H9 (cell line): ENCODE results near the gene CBY1. TPM values are rescaled to one million over a fixed set of nuclear protein-coding genes. Genes with fewer than 3 reads are reported as not detected.

Experiments used
- DNase-seq: peaks from one replicate; pipeline ENCODE4 v3.0.0-alpha.2; 2017
- H2AFZ ChIP-seq: one replicate; pipeline ENCODE4 v1.6.1; 2013; ENCODE audit warnings: mild to moderate bottlenecking, low read length, control low read depth, moderate library complexity
- H2AK5ac ChIP-seq: 2 replicates; pipeline ENCODE4 v1.6.1; 2013; ENCODE audit warnings: low read length, control low read depth, mixed read lengths; ENCODE audit not compliant: insufficient read length
- H2BK120ac ChIP-seq: one replicate; pipeline ENCODE4 v1.6.1; 2013; ENCODE audit warnings: low read depth, mild to moderate bottlenecking, low read length, control low read depth, inconsistent platforms; ENCODE audit not compliant: poor library complexity, severe bottlenecking
- H2BK12ac ChIP-seq: 2 replicates; pipeline ENCODE4 v1.6.1; 2013; ENCODE audit warnings: low read length, control low read depth, mixed read lengths, low read depth; ENCODE audit not compliant: insufficient read length
- H2BK15ac ChIP-seq: 2 replicates; pipeline ENCODE4 v1.6.1; 2013; ENCODE audit warnings: low read depth, low read length, control low read depth
- H2BK20ac ChIP-seq: one replicate; pipeline ENCODE4 v1.6.1; 2013; ENCODE audit warnings: low read depth, mild to moderate bottlenecking, low read length, control low read depth, inconsistent platforms; ENCODE audit not compliant: poor library complexity, severe bottlenecking
- H2BK5ac ChIP-seq: 2 replicates; pipeline ENCODE4 v1.6.1; 2013; ENCODE audit warnings: low read length, control low read depth, mixed read lengths; ENCODE audit not compliant: insufficient read length
- H3K14ac ChIP-seq: 2 replicates; pipeline ENCODE4 v1.6.1; 2013; ENCODE audit warnings: low read length, control low read depth; ENCODE audit not compliant: insufficient read depth
- H3K18ac ChIP-seq: 2 replicates; pipeline ENCODE4 v1.6.1; 2013; ENCODE audit warnings: low read depth, mild to moderate bottlenecking, mixed read lengths, low read length, control low read depth; ENCODE audit not compliant: insufficient read length
- H3K23ac ChIP-seq: 2 replicates; pipeline ENCODE4 v1.6.1; 2013; ENCODE audit warnings: low read length, control low read depth, mixed read lengths, low read depth; ENCODE audit not compliant: insufficient read length
- H3K23me2 ChIP-seq: 2 replicates; pipeline ENCODE4 v1.6.1; 2013; ENCODE audit warnings: low read depth, mild to moderate bottlenecking, mixed read lengths, low read length, control low read depth; ENCODE audit not compliant: insufficient read length, poor library complexity, severe bottlenecking
- H3K27ac ChIP-seq: 2 replicates; pipeline ENCODE4 v1.5.1; 2013; ENCODE audit warnings: low read length, control low read depth, mixed read lengths, low read depth; ENCODE audit not compliant: insufficient read length
- H3K27me3 ChIP-seq: 2 replicates; pipeline ENCODE4 v1.6.1; 2013; ENCODE audit warnings: low read length, control low read depth, inconsistent platforms; ENCODE audit not compliant: insufficient read depth
- H3K4ac ChIP-seq: 2 replicates; pipeline ENCODE4 v1.6.1; 2013; ENCODE audit warnings: low read depth, mild to moderate bottlenecking, control low read depth, inconsistent platforms, low read length, moderate library complexity
- H3K4me1 ChIP-seq: 2 replicates; pipeline ENCODE4 v1.6.1; 2013; ENCODE audit warnings: low read length, control low read depth, inconsistent platforms; ENCODE audit not compliant: insufficient read depth
- H3K4me2 ChIP-seq: 2 replicates; pipeline ENCODE4 v1.6.1; 2013; ENCODE audit warnings: low read length, control low read depth, mixed read lengths; ENCODE audit not compliant: insufficient read length, insufficient read depth
- H3K56ac ChIP-seq: 2 replicates; pipeline ENCODE4 v1.6.1; 2013; ENCODE audit warnings: low read depth, mild to moderate bottlenecking, mixed read lengths, low read length, control low read depth; ENCODE audit not compliant: insufficient read length
- H3K79me1 ChIP-seq: 2 replicates; pipeline ENCODE4 v1.6.1; 2013; ENCODE audit warnings: low read depth, mild to moderate bottlenecking, moderate library complexity, low read length, control low read depth, inconsistent platforms; ENCODE audit not compliant: insufficient read depth, poor library complexity, severe bottlenecking
- H3K79me2 ChIP-seq: 2 replicates; pipeline ENCODE4 v1.6.1; 2013; ENCODE audit warnings: low read length, control low read depth, inconsistent platforms; ENCODE audit not compliant: insufficient read depth
- H3K9ac ChIP-seq: 2 replicates; pipeline ENCODE4 v1.6.1; 2013; ENCODE audit warnings: low read length, control low read depth, mixed read lengths; ENCODE audit not compliant: insufficient read length; ENCODE audit errors: extremely low read depth
- H3K9me3 ChIP-seq: one replicate; pipeline ENCODE4 v1.6.1; 2013; ENCODE audit warnings: low read depth, low read length, inconsistent platforms; ENCODE audit not compliant: control insufficient read depth
- H3T11ph ChIP-seq: one replicate; pipeline ENCODE4 v1.6.1; 2013; ENCODE audit warnings: mild to moderate bottlenecking, low read length, control low read depth, inconsistent platforms
- H4K20me1 ChIP-seq: one replicate; pipeline ENCODE4 v1.6.1; 2013; ENCODE audit not compliant: control insufficient read depth, insufficient read length, insufficient read depth
- H4K5ac ChIP-seq: 2 replicates; pipeline ENCODE4 v1.6.1; 2013; ENCODE audit warnings: low read depth, mild to moderate bottlenecking, mixed read lengths, low read length, control low read depth; ENCODE audit not compliant: insufficient read length
- H4K8ac ChIP-seq: replicated peaks from 2 replicates; pipeline ENCODE4 v1.6.1; 2013; ENCODE audit warnings: low read length, control low read depth, mixed read lengths, low read depth; ENCODE audit not compliant: insufficient read length
- H4K91ac ChIP-seq: 2 replicates; pipeline ENCODE4 v1.6.1; 2013; ENCODE audit warnings: low read depth, mild to moderate bottlenecking, moderate library complexity, mixed read lengths, low read length, control low read depth; ENCODE audit not compliant: insufficient read length
- H3K27ac Mint-ChIP-seq, 3 experiments: 2 replicates in 2 of 3; 3 replicates in 1 of 3; pipeline ENCODE4 v1.8.0; 2020 to 2021; ENCODE audit warnings: mixed read lengths in 3 of 3, mild to moderate bottlenecking in 1 of 3, moderate library complexity in 1 of 3
- H3K27me3 Mint-ChIP-seq: 2 replicates; pipeline ENCODE4 v1.8.0; 2021; ENCODE audit warnings: low read depth, mild to moderate bottlenecking, moderate library complexity, mixed read lengths
- H3K36me3 Mint-ChIP-seq, 3 experiments: 2 replicates in 2 of 3; 3 replicates in 1 of 3; pipeline ENCODE4 v1.8.0; 2020 to 2021; ENCODE audit warnings: low read depth in 3 of 3, mixed read lengths in 3 of 3; ENCODE audit not compliant: insufficient read depth in 1 of 3
- H3K4me1 Mint-ChIP-seq, 2 experiments: 2 replicates each; pipeline ENCODE4 v1.8.0; 2020; ENCODE audit warnings: mixed read lengths in 2 of 2
- H3K4me3 Mint-ChIP-seq, 2 experiments: 2 replicates in 1 of 2; 3 replicates in 1 of 2; pipeline ENCODE4 v1.8.0; 2020 to 2021; ENCODE audit warnings: mild to moderate bottlenecking in 2 of 2, mixed read lengths in 2 of 2, moderate library complexity in 1 of 2
- H3K9me3 Mint-ChIP-seq, 2 experiments: 2 replicates in 1 of 2; 3 replicates in 1 of 2; pipeline ENCODE4 v1.8.0; 2020; ENCODE audit warnings: mild to moderate bottlenecking in 2 of 2, mixed read lengths in 2 of 2, moderate library complexity in 1 of 2
- CTCF ChIP-seq: fragments of 200-600 bp; sonication (generic); conservative IDR thresholded peaks from 3 replicates; pipeline ENCODE4 v1.8.0; 2021; ENCODE audit warnings: antibody characterized with exemption, mild to moderate bottlenecking
- WGBS: extraction: QIAGEN DNeasy Blood & Tissue Kit; methylation state at CpG from one replicate; pipeline ENCODE4 v1.1.7; 2013; ENCODE audit warnings: missing lambda C conversion rate, low lambda C conversion rate, mixed read lengths; ENCODE audit not compliant: insufficient read length; ENCODE audit errors: extremely low coverage; 5-methylcytosine and 5-hydroxymethylcytosine counted together
- total RNA-seq: library from RNA; stranded (reverse); gene quantifications from 2 replicates; pipeline ENCODE4 v1.2.1, GENCODE V29; 2021

CBY1 gene
- total RNA-seq, 1 experiment from 2014 or later, result 26.6 TPM

GRCh38 chr22:38623351-38623750 lies 33.1 kb upstream of the CBY1 start:
- Histone ChIP-seq H4K20me1 (no peaks in the 10 kb centered on the region), H4K8ac (no peak overlapping the region), H2BK15ac (no peak overlapping the region), H3K18ac (no peak overlapping the region), H3K4ac (no peak overlapping the region), H3K9ac (no peak overlapping the region), H3K23ac (no peak overlapping the region), H3K27me3 (no peaks in the 10 kb centered on the region), H3K79me2 (no peaks in the 10 kb centered on the region), H3K27ac (no peak overlapping the region), H2BK20ac (no peak overlapping the region), H3T11ph (no peak overlapping the region), H3K9me3 (peaks cover 3% of the 10 kb centered on the region), H3K14ac (no peak overlapping the region), H2AFZ (no peak overlapping the region), H3K4me1 (no peaks in the 10 kb centered on the region), H2BK5ac (no peak overlapping the region), H3K23me2 (no peaks in the 10 kb centered on the region), H3K79me1 (no peaks in the 10 kb centered on the region), H2AK5ac (no peak overlapping the region), H3K56ac (no peak overlapping the region), H2BK12ac (no peak overlapping the region), H2BK120ac (no peak overlapping the region), H4K91ac (no peak overlapping the region), H4K5ac (no peak overlapping the region), H3K4me2 (no peak overlapping the region)
- no peak for DNase-seq
- H3K27me3 Mint-ChIP-seq, result no peaks in the 10 kb centered on the region
- no CpG with 5 or more reads among the region's 4 CpGs for WGBS
- peaks cover 4 to 5% of the 10 kb centered on the region in 2 experiments; a peak in 3 of 5 replicates for H3K9me3 Mint-ChIP-seq
- H3K36me3 Mint-ChIP-seq, result peaks cover 16 to 23% (median 21%) of the 10 kb centered on the region in 3 experiments; a peak in 6 of 7 replicates
- no peak overlapping the region for H3K27ac Mint-ChIP-seq
- peaks cover 0 to 3% of the 10 kb centered on the region in 2 experiments; a peak in 1 of 4 replicates for H3K4me1 Mint-ChIP-seq
- H3K4me3 Mint-ChIP-seq, result no peak overlapping the region
- TF ChIP-seq CTCF, result no peak
